HG03095 (cell line): ENCODE results near the gene CD82.
A peak's percentile ranks its signal among the peaks of the same experiment; 100 is the strongest.
"Not testable (repeated sequence)": the region's sequence is repeated elsewhere in the genome, so short reads cannot be mapped to it uniquely, and the experiment has no call there.

Experiments used
- ATAC-seq: cut with Tn5 transposase; IDR thresholded peaks from one replicate; pipeline ENCODE4 v1.9.1; 2021; ENCODE audit warnings: moderate library complexity; ENCODE audit not compliant: unreplicated experiment

Gene CD82

DNA sequence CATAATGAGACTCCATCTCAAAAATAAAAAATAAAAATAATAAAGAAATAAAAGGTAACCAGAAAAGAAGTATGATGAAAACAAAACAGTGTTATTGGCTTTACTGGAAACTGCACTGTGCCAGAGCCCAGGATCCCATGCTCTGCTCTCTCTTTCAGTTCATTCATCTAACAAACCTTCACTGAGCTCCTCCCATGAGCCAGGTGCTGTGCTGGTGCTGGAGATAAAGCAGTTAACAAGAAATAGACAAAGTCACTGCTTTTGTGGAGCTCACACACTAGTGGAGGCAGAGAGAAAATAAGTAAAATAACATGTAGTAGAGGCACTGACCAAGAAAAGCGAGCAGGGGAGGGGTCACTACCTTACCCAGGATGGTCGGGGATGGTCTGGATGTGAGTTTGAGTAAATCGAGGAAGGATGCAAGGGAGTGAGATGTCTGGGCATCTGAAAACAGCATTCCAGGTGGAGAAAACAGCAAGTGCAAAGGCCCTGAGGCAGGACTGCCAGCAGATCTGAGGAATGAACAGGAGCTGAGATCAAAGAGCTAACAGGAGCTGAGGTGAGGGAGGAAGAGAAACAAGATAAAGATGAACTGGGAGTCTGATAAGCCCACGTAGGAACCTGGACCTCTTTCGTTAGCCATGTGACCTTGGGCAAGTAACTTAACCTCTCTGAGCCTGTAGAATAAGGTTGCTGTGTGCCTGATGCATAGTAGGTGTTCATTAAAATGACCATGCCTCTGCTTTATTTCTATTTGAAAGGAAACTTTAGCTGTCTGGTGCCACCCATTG, 31.3 kb upstream of the CD82 start:
- no peak for ATAC-seq

DNA sequence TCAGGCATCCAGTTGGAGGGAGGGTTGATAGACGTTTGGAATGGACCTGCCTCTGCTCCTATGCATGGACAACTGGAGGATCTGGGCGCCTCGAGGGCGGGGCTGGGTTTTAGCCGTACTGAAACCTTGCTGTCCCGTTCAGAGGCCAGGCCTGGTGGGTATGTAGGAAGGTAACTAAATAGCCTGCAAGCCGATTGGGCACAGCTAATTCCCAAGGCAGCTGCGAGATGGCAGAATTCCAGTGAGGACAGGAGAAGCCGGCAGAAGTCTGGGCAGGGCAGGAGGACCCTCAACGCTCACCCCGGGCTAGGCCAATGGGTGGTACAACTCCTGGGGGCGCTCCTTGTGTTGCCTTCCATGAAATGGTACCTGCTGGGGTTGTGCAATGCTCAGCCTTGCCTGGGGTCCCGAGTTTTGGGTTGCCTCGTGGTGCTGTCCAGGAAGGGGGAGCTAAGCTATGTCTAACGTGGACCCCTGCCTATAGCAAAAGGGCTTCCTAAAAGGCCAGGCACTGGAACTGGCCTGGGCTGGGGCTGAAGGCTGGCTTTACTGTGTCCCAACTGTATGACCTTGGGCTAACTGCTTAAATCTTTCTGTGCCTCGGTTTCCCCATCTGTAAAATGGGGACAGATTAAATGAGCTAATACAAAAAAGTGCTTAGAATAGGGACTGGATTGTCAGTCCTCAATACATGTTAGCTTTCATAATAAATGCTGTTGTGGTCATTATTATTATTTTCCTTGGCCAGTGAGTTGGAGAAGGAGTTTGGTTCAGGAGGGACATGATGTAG, 30.1 kb upstream of the CD82 start:
- no peak for ATAC-seq

- ATAC-seq = no peak
Measured at GRCh38 chr11:44536788-44537516, 28.5 kb upstream of the CD82 start.

DNA sequence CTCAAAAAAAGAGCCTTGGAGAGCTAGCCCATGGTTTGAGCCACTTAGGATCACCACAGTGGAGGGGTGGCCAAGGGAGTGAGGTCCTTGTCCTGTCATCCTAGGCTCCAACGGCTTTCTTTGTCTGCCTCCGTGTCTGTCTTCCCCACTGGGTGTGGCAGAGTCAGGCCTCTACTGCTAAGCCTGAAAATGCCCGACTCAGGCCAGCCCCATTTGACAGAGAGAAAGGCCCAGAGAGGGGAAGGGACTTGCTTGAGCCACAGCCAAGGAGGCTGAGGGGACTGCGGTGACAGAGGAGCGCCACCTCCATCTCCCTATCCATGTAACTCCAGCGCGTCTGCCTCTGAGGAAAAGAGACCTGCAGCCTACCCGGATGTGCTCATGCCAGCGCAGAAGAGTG, 27.8 kb upstream of the CD82 start:
- no peak for ATAC-seq

GRCh38 chr11:44538375-44539054, 26.9 kb upstream of the CD82 start:
- no peak for ATAC-seq

DNA sequence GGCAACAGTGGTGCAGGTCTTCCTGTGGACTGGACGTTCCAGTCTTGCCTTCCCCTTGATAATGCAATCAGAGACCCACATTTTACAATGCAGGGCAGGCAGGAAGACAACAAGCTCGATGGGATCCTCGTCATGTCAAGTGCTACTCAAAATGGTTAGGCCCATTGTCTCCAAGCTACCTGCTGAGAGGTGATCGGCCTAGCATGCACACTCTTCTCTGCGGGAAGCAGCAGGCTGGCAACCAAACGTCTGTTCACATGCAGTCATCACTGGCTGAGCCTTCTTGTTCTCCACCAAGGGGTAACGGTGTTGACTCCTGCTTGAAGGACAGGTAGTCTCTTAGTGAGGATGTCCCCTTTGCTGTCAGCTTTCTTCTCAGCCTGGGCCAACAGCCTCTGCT, 25.5 kb upstream of the CD82 start:
- no peak for ATAC-seq

DNA sequence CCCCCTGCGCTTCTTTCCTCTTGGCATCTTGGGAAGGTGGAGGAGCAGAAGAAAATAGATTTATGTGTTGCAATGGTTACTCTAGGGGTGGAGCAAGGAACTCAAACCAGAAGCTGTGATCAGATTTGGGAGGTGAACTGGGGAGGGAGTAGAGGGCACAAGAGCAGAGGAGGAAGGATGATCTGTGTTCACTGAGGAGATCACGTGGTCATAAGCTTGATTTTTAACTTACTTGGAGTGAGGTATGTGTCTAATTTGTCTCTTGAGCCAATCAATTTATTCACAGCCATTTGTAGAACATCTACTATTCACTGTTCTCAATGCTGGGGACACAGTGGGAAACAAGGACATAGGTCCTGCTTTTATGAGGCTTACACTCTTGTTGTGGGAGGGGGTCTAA, 24.8 kb upstream of the CD82 start:
- no peak for ATAC-seq

GRCh38 chr11:44542372-44542771, 23.1 kb upstream of the CD82 start:
- ATAC-seq = no peak

DNA sequence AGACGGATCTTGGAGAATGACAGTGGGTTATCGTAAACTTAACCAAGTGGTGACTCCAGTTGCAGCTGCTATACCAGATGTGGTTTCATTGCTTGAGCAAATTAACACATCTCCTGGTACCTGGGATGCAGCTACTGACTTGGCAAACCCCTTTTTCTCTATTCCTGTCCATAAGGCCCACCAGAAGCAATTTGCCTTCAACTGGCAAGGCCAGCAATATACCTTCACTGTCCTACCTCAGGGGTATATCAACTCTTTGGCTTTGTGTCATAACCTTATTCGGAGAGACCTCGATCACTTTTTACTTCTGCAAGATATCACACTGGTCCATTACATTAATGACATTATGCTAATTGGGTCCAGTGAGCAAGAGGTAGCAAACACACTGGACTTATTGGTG, 18.5 kb upstream of the CD82 start:
- not testable (repeated sequence) for ATAC-seq

DNA sequence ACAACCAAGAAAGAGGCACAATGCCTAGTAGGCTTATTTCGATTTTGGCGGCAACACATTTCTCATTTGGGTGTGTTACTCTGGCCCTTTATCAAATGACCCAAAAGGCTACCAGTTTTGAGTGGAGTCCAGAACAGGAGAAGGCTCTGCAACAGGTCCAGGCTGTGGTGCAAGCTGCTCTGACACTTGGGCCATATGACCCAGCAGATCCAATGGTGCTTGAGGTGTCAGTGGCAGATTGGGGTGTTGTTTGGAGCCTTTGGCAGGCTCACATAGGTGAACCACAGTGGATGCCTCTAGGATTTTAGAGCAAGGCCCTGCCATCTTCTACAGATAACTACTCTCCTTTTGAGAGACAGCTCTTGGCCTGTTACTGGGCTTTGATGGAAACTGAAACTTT, 17.9 kb upstream of the CD82 start:
- not testable (repeated sequence) for ATAC-seq

GRCh38 chr11:44548032-44548695, 17.3 kb upstream of the CD82 start:
- ATAC-seq = no peak

DNA sequence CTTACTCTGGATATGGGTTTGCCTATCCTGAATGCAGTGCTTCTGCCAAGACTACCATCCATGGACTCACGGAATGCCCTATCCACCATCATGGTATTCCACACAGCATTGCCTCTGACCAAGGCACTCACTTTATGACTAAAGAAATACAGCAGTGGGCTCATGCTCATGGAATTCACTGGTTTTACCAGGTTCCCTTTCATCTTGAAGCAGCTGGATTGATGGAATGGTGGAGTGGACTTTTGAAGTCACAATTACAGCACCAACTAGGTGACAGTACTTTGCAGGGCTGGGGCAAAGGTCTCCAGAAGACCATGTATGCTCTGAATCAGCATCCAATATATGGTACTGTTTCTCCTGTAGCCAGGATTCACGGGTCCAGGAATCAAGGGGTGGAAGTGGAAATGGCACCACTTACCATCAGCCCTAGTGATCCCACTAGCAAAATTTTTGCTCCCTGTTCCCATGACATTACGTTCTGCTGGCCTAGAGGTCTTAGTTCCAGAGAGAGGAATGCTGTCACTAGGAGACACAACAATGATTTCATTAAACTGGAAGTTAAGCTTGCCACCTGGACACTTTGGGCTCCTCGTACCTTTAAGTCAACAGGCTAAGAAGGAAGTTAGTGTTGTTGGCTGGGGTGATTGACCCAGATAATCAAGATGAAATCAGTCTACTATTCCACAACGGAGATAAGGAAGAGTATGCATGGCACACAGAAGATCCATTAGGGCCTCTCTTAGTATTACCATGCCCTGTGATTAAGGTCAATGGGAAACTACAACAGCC, 16.3 kb upstream of the CD82 start:
- ATAC-seq = not testable (repeated sequence)

DNA sequence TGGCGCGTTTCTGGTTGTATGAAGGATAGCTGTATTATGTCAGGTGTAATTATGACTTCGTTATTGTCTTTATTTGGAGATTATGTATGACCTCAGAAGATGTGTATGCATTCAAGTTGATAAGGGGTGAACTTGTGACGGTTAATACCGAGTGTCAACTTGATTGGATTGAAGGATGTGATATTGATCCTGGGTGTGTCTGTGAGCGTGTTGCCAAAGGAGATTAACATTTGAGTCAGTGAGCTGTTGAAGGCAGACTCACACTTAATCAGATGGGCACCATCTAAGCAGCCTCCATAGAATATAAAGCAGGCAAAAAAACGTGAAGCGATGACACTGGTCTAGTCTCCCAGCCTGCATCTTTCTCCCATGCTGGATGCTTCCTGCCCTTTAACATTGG, 15.3 kb upstream of the CD82 start:
- no peak for ATAC-seq

GRCh38 chr11:44551456-44552139, 13.9 kb upstream of the CD82 start:
- no peak for ATAC-seq

GRCh38 chr11:44555031-44555800, 10.2 kb upstream of the CD82 start:
- no peak for ATAC-seq

GRCh38 chr11:44556735-44557409, 8.6 kb upstream of the CD82 start:
- peak; percentile 33 for ATAC-seq

DNA sequence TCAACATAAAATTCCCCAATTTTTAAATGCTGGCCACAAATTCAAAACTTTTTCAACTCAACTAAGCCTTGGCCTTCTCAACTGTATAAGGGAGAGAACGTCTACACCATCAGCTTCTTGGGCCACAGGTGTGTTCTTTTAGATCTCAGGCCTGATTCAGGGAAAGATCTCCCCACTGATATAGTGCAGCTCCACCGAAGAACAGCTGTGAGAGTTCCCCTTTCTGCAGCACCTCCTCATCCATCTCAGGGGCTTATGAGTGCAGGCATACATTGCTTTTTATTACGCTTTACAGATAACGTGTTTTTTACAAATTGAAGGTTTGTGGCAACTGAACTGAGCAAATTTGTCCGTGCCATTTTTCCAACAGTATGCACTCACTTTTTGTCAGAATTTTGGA, 8.0 kb upstream of the CD82 start:
- ATAC-seq = no peak
